Adrenal gland (tissue), 12 donors: ENCODE measurements around the gene RNF181. TPM values are rescaled to one million over a fixed set of nuclear protein-coding genes. Genes with fewer than 3 reads are reported as not detected.
A peak's percentile ranks its signal among the peaks of the same experiment; 100 is the strongest.

ENCODE experiments used
- DNase-seq, 7 donors: peaks; one replicate each; pipeline ENCODE4 v3.0.0-alpha.2; 2019 to 2020
- H3K27ac ChIP-seq, 5 donors: fragments of 200-600 bp; sonication (generic) in 4 of 5; 1 replicate in 3 of 5; 2 replicates in 2 of 5; pipeline versions ENCODE4 v1.5.1 to v1.8.0; 2016 to 2020; ENCODE audit warnings: mild to moderate bottlenecking in 1 of 5
- H3K27me3 ChIP-seq: fragments of 200-600 bp; 2 replicates; pipeline ENCODE4 v1.8.0; 2021
- H3K36me3 ChIP-seq, 2 donors: fragments of 200-600 bp; replicated peaks in 1 of 2; 1 replicate in 1 of 2; 2 replicates in 1 of 2; pipeline versions ENCODE4 v1.5.1 to v1.8.0; 2018 to 2022
- H3K4me1 ChIP-seq, 2 donors: fragments of 200-600 bp; replicated peaks in 1 of 2; 1 replicate in 1 of 2; 2 replicates in 1 of 2; pipeline versions ENCODE4 v1.5.1 to v1.8.0; 2018 to 2021
- H3K4me3 ChIP-seq, 4 donors: fragments of 200-600 bp; sonication (generic) in 3 of 4; one replicate each; pipeline ENCODE4 v1.5.1; 2016 to 2018
- H3K9me3 ChIP-seq, 3 donors: fragments of 200-600 bp; sonication (generic) in 1 of 3; replicated peaks in 1 of 3; 1 replicate in 2 of 3; 2 replicates in 1 of 3; pipeline versions ENCODE4 v1.5.1 to v1.8.0; 2016 to 2021
- POLR2A ChIP-seq, 2 donors: fragments of 450-650 bp; IDR thresholded peaks; one replicate each; pipeline ENCODE4 v1.6.1; 2017; ENCODE audit warnings: antibody characterized with exemption in 2 of 2, mild to moderate bottlenecking in 2 of 2, moderate library complexity in 1 of 2
- WGBS, 4 donors: extraction: QIAGEN DNeasy Blood & Tissue Kit in 2 of 4; methylation state at CpG; one replicate each; pipeline versions ENCODE4 v1.1.5 to v1.1.7; 2013 to 2017; 5-methylcytosine and 5-hydroxymethylcytosine counted together
- intact Hi-C, 2 donors: fragments of 100-400 bp; cut with DNase I; formaldehyde crosslinking; loops; one replicate each; pipeline versions ENCODE4 v1.14.1 to v1.15.0; 2022 to 2023
- polyA plus RNA-seq, 3 donors: library from polyadenylated mRNA; stranded (reverse); fragments of 200-250 nt in 2 of 3; fragments of 350-450 nt in 1 of 3; fragmentation: Illumina TruSeq in 1 of 3; extraction: RNeasy Lipid Tissue Mini Kit (QIAGEN cat#74804) in 1 of 3; gene quantifications; one replicate each; pipeline ENCODE4 v1.2.3, GENCODE V29; 2013 to 2014
- total RNA-seq, 9 donors: library from RNA; depleted of rRNA in 4 of 9; stranded (reverse); fragments of >200 nt in 4 of 9; fragments of 120-200 nt in 1 of 9; fragmentation: NEBNext Ultra II Directional in 1 of 9; extraction: Animal tissue kit (Norgen Biotek cat#: 25700) in 1 of 9; gene quantifications; one replicate each; pipeline versions ENCODE4 v1.1.0 to v1.2.4, GENCODE V29; 2013 to 2023
- TF ChIP-seq, protein P1 (sequence below), 6 experiments: fragments of 450-650 bp in 4 of 6; fragments of 200-600 bp in 2 of 6; sonication (generic) in 1 of 6; IDR thresholded peaks; 1 replicate in 5 of 6; 2 replicates in 1 of 6; pipeline versions ENCODE4 v1.5.1 to v1.8.0; 2016 to 2021; ENCODE audit warnings: antibody characterized with exemption in 6 of 6, mild to moderate bottlenecking in 2 of 6, moderate library complexity in 1 of 6
- donor health status: healthy with polysubstance abuse.
- donor health status: Bipolar disorder and iron deficiency.
- donor health status: DM: yes; HTN: yes; CAD: no.
- donor health status: DM: no; HTN: no; CAD: no.
- donor health status: DM: no; HTN: no; CAD: no.
- donor health status: DM: yes; HTN: yes; CAD: no.

The RNF181 gene
- total and polyA plus RNA-seq, 12 donors = 93.8 to 295 (median 180) TPM

- Histone ChIP-seq H3K36me3 (peaks cover 0 to 65% of the 10 kb centered on the region in 2 donors), H3K4me1 (peaks cover 0 to 31% of the 10 kb centered on the region in 2 donors), H3K9me3 (no peaks in the 10 kb centered on the region), H3K27ac (peak overlapping the region in 2 of 5 donors; percentile 52 to 56), H3K4me3 (no peak overlapping the region), H3K27me3 (no peaks in the 10 kb centered on the region)
- no peak for TF ChIP-seq POLR2A (IDR thresholded peaks at IDR 0.05)
- TF ChIP-seq, protein P1, sequence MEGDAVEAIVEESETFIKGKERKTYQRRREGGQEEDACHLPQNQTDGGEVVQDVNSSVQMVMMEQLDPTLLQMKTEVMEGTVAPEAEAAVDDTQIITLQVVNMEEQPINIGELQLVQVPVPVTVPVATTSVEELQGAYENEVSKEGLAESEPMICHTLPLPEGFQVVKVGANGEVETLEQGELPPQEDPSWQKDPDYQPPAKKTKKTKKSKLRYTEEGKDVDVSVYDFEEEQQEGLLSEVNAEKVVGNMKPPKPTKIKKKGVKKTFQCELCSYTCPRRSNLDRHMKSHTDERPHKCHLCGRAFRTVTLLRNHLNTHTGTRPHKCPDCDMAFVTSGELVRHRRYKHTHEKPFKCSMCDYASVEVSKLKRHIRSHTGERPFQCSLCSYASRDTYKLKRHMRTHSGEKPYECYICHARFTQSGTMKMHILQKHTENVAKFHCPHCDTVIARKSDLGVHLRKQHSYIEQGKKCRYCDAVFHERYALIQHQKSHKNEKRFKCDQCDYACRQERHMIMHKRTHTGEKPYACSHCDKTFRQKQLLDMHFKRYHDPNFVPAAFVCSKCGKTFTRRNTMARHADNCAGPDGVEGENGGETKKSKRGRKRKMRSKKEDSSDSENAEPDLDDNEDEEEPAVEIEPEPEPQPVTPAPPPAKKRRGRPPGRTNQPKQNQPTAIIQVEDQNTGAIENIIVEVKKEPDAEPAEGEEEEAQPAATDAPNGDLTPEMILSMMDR (IDR thresholded peaks at IDR 0.05) = no peak
- intact Hi-C loops = loop anchor here in 1 of 2 donors (2.0 kb wide), 1 partner anchor 129 kb away; no protein-coding TSS in a partner anchor
- WGBS, 4 donors = 48 to 74% (median 56%) methylated on average over 4 of the region's 4 CpGs
- DNase-seq = no peak
These were observed 45.7 kb upstream of the RNF181 start for GRCh38 chr2:85549826-85550225.

DNA sequence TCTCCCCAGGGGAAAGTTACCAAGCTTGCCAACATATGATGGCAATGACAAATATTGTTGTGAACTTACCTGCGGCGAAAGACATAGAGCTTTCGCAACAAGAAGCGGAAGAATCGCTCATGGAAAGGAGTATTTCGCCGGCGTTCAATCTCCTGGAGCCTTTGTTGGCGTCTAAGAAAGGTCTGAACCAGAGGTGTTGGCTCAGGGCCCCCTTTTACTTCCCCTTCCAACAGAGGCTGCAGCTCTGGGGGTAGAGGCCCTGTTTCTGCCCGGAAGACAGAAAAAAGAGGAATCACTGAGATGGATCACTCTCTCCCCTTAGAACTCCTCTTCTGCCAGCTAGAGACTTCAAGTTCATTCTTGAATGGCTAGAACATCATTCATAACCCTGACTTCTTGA lies 45.1 kb upstream of the RNF181 start:
- intact Hi-C loops = loop anchor here in 1 of 2 donors (2.0 kb wide), 1 partner anchor 130 kb away; no protein-coding TSS in a partner anchor
- 79 to 96% (median 87%) methylated on average over 10 of the region's 10 CpGs for whole genome bisulfite sequencing, 4 donors
- Histone ChIP-seq H3K36me3 (peaks cover 0 to 61% of the 10 kb centered on the region in 2 donors), H3K9me3 (no peaks in the 10 kb centered on the region), H3K27ac (peak overlapping the region in 2 of 5 donors; percentile 52 to 56), H3K27me3 (no peaks in the 10 kb centered on the region), H3K4me1 (peaks cover 0 to 25% of the 10 kb centered on the region in 2 donors), H3K4me3 (no peak overlapping the region)
- peak in 2 of 7 donors; percentile 33 to 36 for DNase-seq
- TF ChIP-seq, protein P1 (IDR thresholded peaks at IDR 0.05) = no peak
- no peak for TF ChIP-seq POLR2A (IDR thresholded peaks at IDR 0.05)

- peaks cover 0 to 54% of the 10 kb centered on the region in 2 donors for H3K36me3 ChIP-seq
- H3K27ac ChIP-seq = no peak overlapping the region
- WGBS, 4 donors = 56 to 65% (median 60%) methylated on average over 9 of the region's 9 CpGs
- H3K9me3 ChIP-seq = no peaks in the 10 kb centered on the region
- peak; percentile 78 to 94 (median 82) for DNase-seq
- no peaks in the 10 kb centered on the region for H3K27me3 ChIP-seq
- H3K4me3 ChIP-seq = no peak overlapping the region
- TF ChIP-seq POLR2A (IDR thresholded peaks at IDR 0.05) = no peak
- TF ChIP-seq, protein P1 (IDR thresholded peaks at IDR 0.05) = peak; percentile 81 to 97 (median 94)
- peaks cover 0 to 25% of the 10 kb centered on the region in 2 donors for H3K4me1 ChIP-seq
- intact Hi-C loops = loop anchor here (2.0 kb wide), 1 partner anchor 131 kb away; no protein-coding TSS in a partner anchor
These were observed 43.6 kb upstream of the RNF181 start for GRCh38 chr2:85551698-85552678.

DNA sequence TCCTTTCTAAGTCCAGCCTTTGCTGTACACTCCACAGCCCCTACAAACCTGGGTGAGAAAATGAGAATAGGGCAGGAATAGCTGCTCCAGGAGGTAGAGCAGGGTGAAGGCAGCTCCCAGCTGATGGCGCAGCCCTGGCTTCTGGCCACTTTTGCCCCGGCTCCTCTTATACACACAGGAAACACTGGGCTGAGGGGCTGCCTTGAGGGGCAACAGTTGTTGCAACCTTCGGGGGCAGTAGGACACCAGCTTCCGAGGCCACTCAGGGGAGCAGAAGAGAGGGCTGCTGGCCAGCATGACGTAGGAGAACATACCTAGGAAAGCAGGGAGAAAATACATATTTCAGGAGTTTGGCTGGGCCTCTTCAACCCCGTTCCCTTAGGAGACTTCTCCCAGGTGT lies 42.4 kb upstream of the RNF181 start:
- DNase-seq = no peak
- Histone ChIP-seq H3K27me3 (no peaks in the 10 kb centered on the region), H3K4me1 (peaks cover 0 to 22% of the 10 kb centered on the region in 2 donors), H3K27ac (no peak overlapping the region), H3K4me3 (no peak overlapping the region), H3K36me3 (peaks cover 0 to 58% of the 10 kb centered on the region in 2 donors), H3K9me3 (no peaks in the 10 kb centered on the region)
- intact Hi-C loops = loop anchor here in 1 of 2 donors (2.0 kb wide), 1 partner anchor 132 kb away; no protein-coding TSS in a partner anchor
- WGBS, 4 donors = 68 to 89% (median 83%) methylated on average over 5 to 6 of the region's 6 CpGs
- TF ChIP-seq, protein P1 (IDR thresholded peaks at IDR 0.05) = no peak
- no peak for TF ChIP-seq POLR2A (IDR thresholded peaks at IDR 0.05)
